SKM-1 treated with dmso at 0.1 percent for 144 hours (cell line): ENCODE measurements around the gene FSCN2.

Experiments used
- DNase-seq: peaks from one replicate; lab custom pipeline; 2025; ENCODE audit not compliant: unreplicated experiment; lab: John Stamatoyannopoulos, UW

Gene FSCN2

GRCh38 chr17:81489998-81490992 is 37.9 kb upstream of the FSCN2 start:
- no peak for DNase-seq

DNA sequence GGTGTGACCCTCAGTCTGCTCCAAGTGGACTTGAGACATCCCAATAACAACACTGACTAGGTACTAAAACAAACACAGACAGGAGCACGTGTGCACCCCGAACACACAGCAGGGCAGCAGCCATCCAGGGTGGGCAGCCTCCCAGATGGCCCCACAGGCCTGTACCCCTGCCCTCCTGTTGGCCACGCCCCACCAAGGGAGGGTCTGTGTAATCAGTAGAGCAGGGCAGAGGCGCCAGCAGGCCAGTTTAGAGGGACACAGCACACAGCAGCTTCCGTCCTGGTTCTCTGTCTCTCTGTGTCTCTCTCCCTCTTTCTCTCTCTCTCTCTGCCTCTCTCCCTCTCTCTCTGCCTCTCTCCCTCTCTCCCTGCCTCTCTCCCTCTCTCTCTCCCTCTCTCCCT is 37.0 kb upstream of the FSCN2 start:
- no peak for DNase-seq

- DNase-seq = no peak
Observed at GRCh38 chr17:81491761-81492160, 36.4 kb upstream of the FSCN2 start.

- DNase-seq = no peak
Observed at GRCh38 chr17:81492202-81492601, 36.0 kb upstream of the FSCN2 start.

GRCh38 chr17:81492706-81493105 is 35.5 kb upstream of the FSCN2 start:
- DNase-seq = no peak

- DNase-seq = no peak
Observed at GRCh38 chr17:81493198-81494038, 34.8 kb upstream of the FSCN2 start.

- DNase-seq = no peak
Observed at GRCh38 chr17:81494626-81495377, 33.4 kb upstream of the FSCN2 start.

- DNase-seq = no peak
Observed at GRCh38 chr17:81498953-81499600, 29.1 kb upstream of the FSCN2 start.

DNA sequence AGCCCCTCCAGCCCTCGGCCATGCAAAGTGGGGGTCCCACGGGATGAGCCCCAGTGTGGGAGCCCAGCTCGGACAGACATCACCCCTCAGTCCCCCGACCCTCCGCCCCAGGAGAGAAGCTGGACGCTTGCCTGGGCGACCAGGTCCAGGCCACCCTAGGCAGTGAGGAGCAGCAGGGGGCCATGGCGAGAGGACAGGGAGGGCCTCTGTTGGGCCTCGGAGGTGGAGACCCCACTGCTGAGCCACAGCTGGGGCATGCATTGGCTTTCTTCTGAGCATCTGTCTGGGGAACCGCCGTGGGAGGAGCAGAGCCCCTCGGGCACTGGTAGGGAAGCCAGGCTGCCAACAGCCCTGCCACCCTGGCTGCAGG is 28.6 kb upstream of the FSCN2 start:
- no peak for DNase-seq

- DNase-seq = no peak
Observed at GRCh38 chr17:81500047-81500446, 28.1 kb upstream of the FSCN2 start.

DNA sequence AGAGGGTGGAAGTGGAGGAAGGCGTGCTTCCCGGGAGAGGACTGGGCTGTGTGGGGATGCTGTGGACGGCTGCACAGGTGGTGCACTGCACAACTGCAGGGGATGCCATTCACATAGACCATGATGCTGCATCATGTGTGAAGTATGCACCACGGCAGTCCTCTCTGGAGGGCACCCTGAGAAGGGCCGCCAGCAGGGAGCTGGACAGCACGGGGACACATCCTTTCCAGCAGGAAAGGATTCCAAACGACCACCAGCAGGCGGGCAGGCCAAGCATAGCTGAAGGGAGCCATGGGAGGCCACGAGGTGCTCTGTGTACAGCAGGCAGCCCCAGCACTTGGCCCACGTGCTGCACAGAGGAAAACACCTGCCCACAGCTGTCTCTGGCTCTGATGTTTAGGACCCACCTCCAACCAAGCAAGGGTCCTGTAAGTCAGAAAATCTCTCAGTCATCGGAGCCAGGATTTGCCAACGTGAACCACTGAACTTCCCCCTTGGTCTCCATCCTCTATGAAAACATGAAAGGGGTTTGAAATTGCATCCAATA is 25.6 kb upstream of the FSCN2 start:
- DNase-seq = no peak

DNA sequence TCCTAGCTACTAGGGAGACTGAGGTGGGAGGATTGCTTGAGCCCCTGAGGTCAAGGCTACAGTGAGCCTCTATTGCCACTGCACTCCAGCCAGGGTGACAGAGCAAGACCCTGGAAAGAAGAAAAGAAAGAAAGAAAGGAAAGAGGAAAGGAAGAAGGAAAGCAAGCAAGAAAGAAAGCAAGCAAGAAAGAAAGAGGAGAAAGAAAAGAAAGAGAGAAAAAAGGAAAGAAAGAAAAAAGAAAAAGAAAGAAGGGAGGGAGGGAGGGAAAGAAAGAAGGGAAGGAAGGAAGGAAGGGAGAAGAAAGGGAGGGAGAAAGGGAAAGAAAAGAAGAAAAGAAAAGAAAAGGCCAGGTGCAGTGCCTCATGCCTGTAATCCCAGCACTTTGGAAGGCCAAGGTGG is 24.6 kb upstream of the FSCN2 start:
- DNase-seq = no peak

DNA sequence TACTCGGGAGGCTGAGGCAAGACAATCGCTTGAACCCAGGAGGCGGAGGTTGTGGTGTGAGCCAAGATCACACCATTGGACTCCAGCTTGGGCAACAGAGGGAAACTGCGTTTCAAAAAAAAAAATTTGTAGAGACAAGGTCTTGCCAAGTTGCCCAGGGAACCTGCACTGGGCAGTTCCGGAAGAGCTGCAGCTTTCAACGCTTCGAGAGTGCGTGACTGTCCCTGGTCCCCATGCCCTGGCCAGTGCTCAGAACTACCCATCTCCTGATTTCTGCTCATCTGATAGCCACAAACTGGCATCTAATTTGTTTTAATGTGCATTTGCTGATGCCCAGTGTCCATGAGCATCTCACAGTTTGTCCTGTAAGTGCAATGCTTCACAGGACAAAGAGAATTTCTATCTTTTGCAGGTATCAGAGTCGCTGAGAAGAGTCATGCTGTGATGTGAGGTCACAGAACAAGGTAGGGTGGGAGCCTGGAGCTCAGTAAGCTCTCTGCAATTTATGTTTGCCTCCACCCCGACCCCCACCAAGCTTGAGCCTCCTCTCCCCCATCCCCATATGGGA is 19.5 kb upstream of the FSCN2 start:
- DNase-seq = no peak

DNA sequence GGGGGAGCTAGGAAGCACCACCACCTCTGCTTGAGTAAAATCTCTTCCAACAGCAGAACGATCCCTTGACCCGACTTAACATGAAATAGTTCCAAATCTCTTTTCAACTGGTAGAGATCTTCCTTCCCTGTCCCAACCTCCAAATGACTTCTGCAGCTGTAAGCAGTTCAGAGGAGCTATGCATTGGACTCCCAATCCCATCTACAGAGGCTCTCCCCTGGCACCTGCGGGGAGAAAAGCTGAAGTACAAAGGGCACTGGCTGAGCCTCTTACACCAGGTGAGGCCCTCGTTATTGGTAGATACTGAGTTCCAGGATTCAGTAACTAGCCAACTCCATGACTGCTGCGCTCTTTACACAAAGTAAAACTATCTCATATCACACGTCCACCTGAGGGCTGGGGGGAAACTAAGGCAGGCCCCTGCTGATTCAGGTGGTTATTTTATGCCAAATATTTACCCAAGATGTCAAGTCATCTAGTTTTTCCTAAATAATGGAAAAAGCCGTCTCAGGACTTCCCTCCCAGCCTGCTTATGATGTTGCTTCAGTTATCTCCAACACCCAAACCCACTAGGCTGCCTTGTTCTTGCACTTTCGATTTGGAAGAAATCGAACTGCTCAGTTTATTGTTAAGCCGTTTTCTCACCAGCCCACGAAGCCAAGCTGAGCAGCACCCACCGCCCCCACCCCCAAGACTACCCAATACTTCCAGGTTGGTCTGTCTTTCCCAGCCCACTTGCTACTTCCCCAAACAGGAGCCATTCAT is 18.8 kb upstream of the FSCN2 start:
- peak; percentile 38 for DNase-seq

- DNase-seq = no peak
Observed at GRCh38 chr17:81509972-81510784, 18.0 kb upstream of the FSCN2 start.

DNA sequence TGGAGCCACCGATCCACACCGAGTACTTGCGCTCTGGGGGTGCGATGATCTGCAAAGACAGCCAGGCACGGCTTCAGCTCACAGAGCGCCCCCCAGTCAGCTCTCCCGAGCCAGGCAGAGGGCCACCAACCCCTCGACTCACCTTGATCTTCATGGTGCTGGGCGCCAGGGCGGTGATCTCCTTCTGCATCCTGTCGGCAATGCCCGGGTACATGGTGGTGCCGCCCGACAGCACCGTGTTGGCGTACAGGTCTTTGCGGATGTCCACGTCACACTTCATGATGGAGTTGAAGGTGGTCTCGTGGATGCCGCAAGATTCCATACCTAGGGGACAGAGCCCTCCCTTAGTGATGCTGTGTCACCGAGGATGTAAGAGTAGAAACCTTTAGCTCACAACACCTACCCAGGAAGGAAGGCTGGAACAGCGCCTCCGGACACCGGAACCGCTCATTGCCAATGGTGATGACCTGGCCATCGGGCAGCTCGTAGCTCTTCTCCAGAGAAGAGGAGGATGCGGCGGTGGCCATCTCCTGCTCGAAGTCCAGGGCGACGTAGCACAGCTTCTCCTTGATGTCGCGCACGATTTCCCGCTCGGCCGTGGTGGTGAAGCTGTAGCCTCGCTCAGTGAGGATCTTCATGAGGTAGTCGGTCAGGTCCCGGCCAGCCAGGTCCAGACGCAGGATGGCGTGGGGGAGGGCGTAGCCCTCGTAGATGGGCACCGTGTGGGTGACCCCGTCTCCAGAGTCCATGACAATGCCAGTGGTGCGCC is 17.2 kb upstream of the FSCN2 start:
- no peak for DNase-seq

- DNase-seq = no peak
Observed at GRCh38 chr17:81511554-81511803, 16.7 kb upstream of the FSCN2 start.
